H1 (cell line): Measurements from ENCODE around the gene NEGR1. TPM values are rescaled to one million over a fixed set of nuclear protein-coding genes. Genes with fewer than 3 reads are reported as not detected.

Experiments used
- CTCF ChIA-PET: fragments of 300-600 bp; sonication (Branson Sonifier 250); formaldehyde crosslinking; loops from one replicate; lab custom pipeline; 2021; ENCODE audit not compliant: partially characterized antibody; lab: Charles Lee
- POLR2A ChIA-PET: fragments of 300-600 bp; sonication (Branson Sonifier 250); formaldehyde crosslinking; loops from one replicate; lab custom pipeline; 2021; ENCODE audit warnings: inconsistent platforms; ENCODE audit not compliant: partially characterized antibody; lab: Charles Lee
- DNase-seq, 2 experiments: peaks; one replicate each; pipeline versions ENCODE4 v3.0.0 to v3.0.0-alpha.2; 2010 to 2022; ENCODE audit warnings: low spot score in 2 of 2, low read depth in 1 of 2, mixed read lengths in 1 of 2
- FAIRE-seq: peaks from 2 replicates; lab custom pipeline; 2011; peaks lifted over from hg19 to GRCh38; lab: Jason Lieb, UNC
- H2AFZ ChIP-seq: 2 replicates; pipeline ENCODE4 v1.8.1; 2012; ENCODE audit warnings: low read length, inconsistent platforms
- H2AK5ac ChIP-seq: 2 replicates; pipeline ENCODE4 v1.6.1; 2013; ENCODE audit warnings: low read depth, low read length
- H2BK120ac ChIP-seq: replicated peaks from 2 replicates; pipeline ENCODE3; 2013; ENCODE audit warnings: low read depth, low read length, inconsistent platforms
- H2BK12ac ChIP-seq: 2 replicates; pipeline ENCODE4 v1.6.1; 2013; ENCODE audit warnings: low read depth, low read length
- H2BK15ac ChIP-seq: 2 replicates; pipeline ENCODE4 v1.6.1; 2013; ENCODE audit warnings: low read length
- H2BK20ac ChIP-seq: 2 replicates; pipeline ENCODE4 v1.6.1; 2013; ENCODE audit warnings: low read length
- H2BK5ac ChIP-seq: 2 replicates; pipeline ENCODE4 v1.6.1; 2013; ENCODE audit warnings: low read depth, low read length
- H3K14ac ChIP-seq: 2 replicates; pipeline ENCODE4 v1.6.1; 2013; ENCODE audit warnings: inconsistent platforms; ENCODE audit not compliant: insufficient read length
- H3K18ac ChIP-seq: 2 replicates; pipeline ENCODE4 v1.6.1; 2013; ENCODE audit warnings: low read length; ENCODE audit errors: extremely low read depth
- H3K23ac ChIP-seq: 2 replicates; pipeline ENCODE4 v1.6.1; 2013; ENCODE audit warnings: inconsistent platforms; ENCODE audit not compliant: insufficient read length
- H3K23me2 ChIP-seq: 2 replicates; pipeline ENCODE4 v1.6.1; 2013; ENCODE audit warnings: low read depth, low read length
- H3K27ac ChIP-seq: 2 replicates; pipeline ENCODE4 v1.6.1; 2011; ENCODE audit warnings: low read depth, low read length, inconsistent platforms
- H3K27me3 ChIP-seq, 4 experiments: replicated peaks in 1 of 4; 1 replicate in 1 of 4; 2 replicates in 3 of 4; pipeline versions ENCODE4 v1.6.1 to v1.8.1; 2011 to 2013; ENCODE audit warnings: low read length in 3 of 4, mild to moderate bottlenecking in 3 of 4, inconsistent platforms in 2 of 4, mixed read lengths in 2 of 4, moderate library complexity in 1 of 4; ENCODE audit not compliant: control insufficient read depth in 3 of 4, insufficient read depth in 3 of 4; ENCODE audit errors: extremely low read depth in 1 of 4
- H3K36me3 ChIP-seq, 4 experiments: 2 replicates each; pipeline versions ENCODE4 v1.6.1 to v1.8.1; 2011 to 2013; ENCODE audit warnings: mild to moderate bottlenecking in 4 of 4, low read length in 3 of 4, moderate library complexity in 2 of 4, control low read depth in 1 of 4, inconsistent platforms in 1 of 4; ENCODE audit not compliant: insufficient read depth in 4 of 4, control insufficient read depth in 2 of 4
- H3K4ac ChIP-seq: replicated peaks from 2 replicates; pipeline ENCODE3; 2013; ENCODE audit warnings: low read length, low read depth, mixed read lengths, inconsistent platforms; ENCODE audit not compliant: insufficient read length
- H3K4me1 ChIP-seq, 4 experiments: replicated peaks in 1 of 4; 1 replicate in 1 of 4; 2 replicates in 3 of 4; pipeline versions ENCODE4 v1.6.1 to v1.8.1; 2011 to 2013; ENCODE audit warnings: low read length in 3 of 4, inconsistent platforms in 2 of 4, mixed read lengths in 1 of 4; ENCODE audit not compliant: insufficient read depth in 4 of 4, control insufficient read depth in 3 of 4
- H3K4me2 ChIP-seq, 2 experiments: 2 replicates each; pipeline versions ENCODE4 v1.6.1 to v1.8.1; 2011 to 2013; ENCODE audit warnings: low read depth in 2 of 2, low read length in 2 of 2, control low read depth in 1 of 2, inconsistent platforms in 1 of 2, mild to moderate bottlenecking in 1 of 2; ENCODE audit not compliant: insufficient read depth in 1 of 2
- H3K4me3 ChIP-seq, 4 experiments: fragments of 200-600, 300-600 bp in 1 of 4; sonication (generic), shearing (Covaris generic), sonication (Bioruptor Twin) in 1 of 4; 2 replicates each; pipeline versions ENCODE4 v1.5.1 to v1.8.1; 2011 to 2016; ENCODE audit warnings: low read length in 4 of 4, low read depth in 3 of 4, control low read depth in 2 of 4, inconsistent platforms in 2 of 4, mild to moderate bottlenecking in 2 of 4, mixed read lengths in 1 of 4, moderate library complexity in 1 of 4; ENCODE audit not compliant: insufficient read depth in 2 of 4; ENCODE audit errors: extremely low read depth in 1 of 4
- H3K56ac ChIP-seq: replicated peaks from 2 replicates; pipeline ENCODE3; 2013; ENCODE audit warnings: low read depth, mild to moderate bottlenecking, mixed read lengths, low read length, inconsistent platforms; ENCODE audit not compliant: insufficient read length
- H3K79me1 ChIP-seq: 2 replicates; pipeline ENCODE4 v1.6.1; 2013; ENCODE audit warnings: low read depth, low read length, control low read depth
- H3K79me2 ChIP-seq, 2 experiments: 2 replicates each; pipeline versions ENCODE4 v1.6.1 to v1.8.1; 2012 to 2013; ENCODE audit warnings: low read length in 2 of 2, mild to moderate bottlenecking in 2 of 2, inconsistent platforms in 1 of 2; ENCODE audit not compliant: insufficient read depth in 2 of 2, control insufficient read depth in 1 of 2
- H3K9ac ChIP-seq, 4 experiments: replicated peaks in 1 of 4; 1 replicate in 1 of 4; 2 replicates in 3 of 4; pipeline versions ENCODE4 v1.6.1 to v1.8.1; 2011 to 2013; ENCODE audit warnings: low read depth in 3 of 4, low read length in 3 of 4, control low read depth in 2 of 4, mild to moderate bottlenecking in 2 of 4, moderate library complexity in 2 of 4, inconsistent platforms in 1 of 4; ENCODE audit errors: extremely low read depth in 1 of 4
- H3K9me3 ChIP-seq, 2 experiments: 2 replicates each; pipeline versions ENCODE4 v1.6.1 to v1.8.1; 2012 to 2013; ENCODE audit warnings: mild to moderate bottlenecking in 2 of 2, moderate library complexity in 2 of 2, control low read depth in 1 of 2, inconsistent platforms in 1 of 2, low read depth in 1 of 2, low read length in 1 of 2, mixed read lengths in 1 of 2; ENCODE audit not compliant: insufficient read depth in 2 of 2
- H4K20me1 ChIP-seq, 2 experiments: replicated peaks in 1 of 2; 2 replicates each; pipeline versions ENCODE3 to v1.8.1; 2011 to 2013; ENCODE audit warnings: inconsistent platforms in 2 of 2, low read length in 2 of 2, mild to moderate bottlenecking in 1 of 2; ENCODE audit not compliant: insufficient read depth in 2 of 2, control insufficient read depth in 1 of 2
- H4K5ac ChIP-seq: 2 replicates; pipeline ENCODE4 v1.6.1; 2013; ENCODE audit warnings: low read length, low read depth, mixed read lengths, inconsistent platforms; ENCODE audit not compliant: insufficient read length
- H4K8ac ChIP-seq: 2 replicates; pipeline ENCODE4 v1.8.0; 2013; ENCODE audit warnings: mild to moderate bottlenecking, moderate library complexity, low read length, inconsistent platforms; ENCODE audit not compliant: insufficient read depth; ENCODE audit errors: extremely low read depth
- H4K91ac ChIP-seq: replicated peaks from 2 replicates; pipeline ENCODE3; 2013; ENCODE audit warnings: low read length, mixed read lengths, inconsistent platforms; ENCODE audit not compliant: insufficient read length
- BCL11A ChIP-seq, 2 experiments: IDR thresholded peaks; one replicate each; pipeline ENCODE4 v1.6.1; 2011; ENCODE audit warnings: low read depth in 2 of 2, low read length in 2 of 2, mild to moderate bottlenecking in 2 of 2
- BRCA1 ChIP-seq: IDR thresholded peaks from 2 replicates; pipeline ENCODE4 v1.6.1; 2012; ENCODE audit warnings: low read depth, low read length, improper control_type of control experiment
- CREB1 ChIP-seq: IDR thresholded peaks from 2 replicates; pipeline ENCODE4 v1.6.1; 2012; ENCODE audit warnings: inconsistent platforms
- EP300 ChIP-seq, 2 experiments: IDR thresholded peaks; 1 replicate in 1 of 2; 2 replicates in 1 of 2; pipeline ENCODE4 v1.6.1; 2011 to 2012; ENCODE audit warnings: low read depth in 2 of 2, low read length in 2 of 2, mild to moderate bottlenecking in 2 of 2, borderline replicate concordance in 1 of 2, inconsistent platforms in 1 of 2, moderate library complexity in 1 of 2
- EZH2 ChIP-seq: fragments of 200-600 bp; sonication (generic); IDR thresholded peaks from 2 replicates; pipeline ENCODE4 v1.7.1; 2012; ENCODE audit warnings: low read depth, mild to moderate bottlenecking, moderate library complexity, low read length, inconsistent platforms; ENCODE audit not compliant: severe bottlenecking
- GABPA ChIP-seq: IDR thresholded peaks from 2 replicates; pipeline ENCODE4 v1.6.1; 2011; ENCODE audit warnings: mild to moderate bottlenecking, low read length, moderate library complexity, borderline replicate concordance; ENCODE audit not compliant: insufficient read depth
- HDAC6 ChIP-seq: IDR thresholded peaks from one replicate; pipeline ENCODE4 v1.7.1; 2012; ENCODE audit warnings: low read depth, mild to moderate bottlenecking, inconsistent platforms, low read length, moderate library complexity
- JUND ChIP-seq: IDR thresholded peaks from 2 replicates; pipeline ENCODE4 v1.6.1; 2011; ENCODE audit warnings: mild to moderate bottlenecking, improper control_type of control experiment, low read length
- RXRA ChIP-seq: IDR thresholded peaks from 2 replicates; pipeline ENCODE4 v1.6.1; 2011; ENCODE audit warnings: low read depth, mild to moderate bottlenecking, low read length, moderate library complexity; ENCODE audit not compliant: insufficient read depth
- SAP30 ChIP-seq: fragments of 300-600 bp; sonication (generic); IDR thresholded peaks from 2 replicates; pipeline ENCODE4 v1.7.1; 2012; ENCODE audit warnings: low read length, moderate library complexity, mild to moderate bottlenecking, inconsistent platforms; ENCODE audit not compliant: insufficient read depth, insufficient replicate concordance
- SP1 ChIP-seq: IDR thresholded peaks from 2 replicates; pipeline ENCODE4 v1.6.1; 2011; ENCODE audit warnings: low read depth, low read length
- SP4 ChIP-seq: IDR thresholded peaks from 2 replicates; pipeline ENCODE4 v1.6.1; 2012; ENCODE audit warnings: low read length, inconsistent platforms
- SRF ChIP-seq: IDR thresholded peaks from 2 replicates; pipeline ENCODE4 v1.6.1; 2011; ENCODE audit warnings: mild to moderate bottlenecking, low read depth, low read length, moderate library complexity
- TAF1 ChIP-seq: IDR thresholded peaks from 2 replicates; pipeline ENCODE4 v1.6.1; 2011; ENCODE audit warnings: mild to moderate bottlenecking, low read depth, low read length
- TCF12 ChIP-seq: IDR thresholded peaks from 2 replicates; pipeline ENCODE4 v1.6.1; 2011; ENCODE audit warnings: low read depth, mild to moderate bottlenecking, low read length
- WGBS, 2 experiments: shearing (Covaris generic) in 1 of 2; methylation state at CpG; one replicate each; pipeline versions ENCODE4 v1.1.6 to v1.1.7; 2013 to 2015; ENCODE audit warnings: low lambda C conversion rate in 2 of 2, mixed read lengths in 2 of 2, inconsistent platforms in 1 of 2, low coverage in 1 of 2, missing lambda C conversion rate in 1 of 2; ENCODE audit not compliant: insufficient replicate concordance in 2 of 2, insufficient coverage in 1 of 2, insufficient read length in 1 of 2; ENCODE audit errors: extremely low coverage in 1 of 2, missing lambda C conversion rate in 1 of 2; 5-methylcytosine and 5-hydroxymethylcytosine counted together
- polyA plus RNA-seq, 7 experiments: library from polyadenylated mRNA; depleted of rRNA in 3 of 7; stranded (reverse) in 5 of 7; unstranded in 2 of 7; fragments of >200 nt in 5 of 7; fragments of 200-250 nt in 2 of 7; gene quantifications; 1 replicate in 5 of 7; 2 replicates in 1 of 7; 4 replicates in 1 of 7; pipeline versions ENCODE4 v1.2.1 to v1.2.3, GENCODE V29; 2011 to 2013; ENCODE audit warnings: missing spikeins in 2 of 7, mixed read lengths in 2 of 7
- total RNA-seq: library from RNA; stranded (reverse); fragmentation: NEBNext Ultra II Directional; extraction: Animal tissue kit (Norgen Biotek cat#: 25700); gene quantifications from 2 replicates; pipeline ENCODE4 v1.2.1, GENCODE V29; 2021

Gene NEGR1
- total and polyA plus RNA-seq, 2 of the 8 experiments (the other 6 are each of a cell fraction or from before 2014, with no cell fraction given), result 0.71 to 1.3 TPM

GRCh38 chr1:71461416-71461815 is 820.9 kb downstream of the NEGR1 start:
- H4K5ac ChIP-seq, result no peak overlapping the region
- FAIRE-seq (no peak), DNase-seq (no peak)
- H2BK120ac ChIP-seq, result no peak overlapping the region
- H3K23me2 ChIP-seq, result no peaks in the 10 kb centered on the region
- no peak overlapping the region for H3K14ac ChIP-seq
- H3K4ac ChIP-seq, result no peak overlapping the region
- H3K4me2 ChIP-seq, result peak overlapping the region in 1 of 2 experiments; percentile 19; a peak in 1 of 4 replicates
- no peak overlapping the region for H2BK5ac ChIP-seq
- no peak overlapping the region for H3K56ac ChIP-seq
- peaks cover 0 to 12% (median 6%) of the 10 kb centered on the region in 4 experiments; a peak in 4 of 7 replicates for H3K4me1 ChIP-seq
- H3K4me3 ChIP-seq, result no peak overlapping the region
- WGBS, 2 experiments, result 93% methylated on average over 2 of the region's 2 CpGs; no CpG with 5 or more reads in 1 of the 2 experiments
- H4K8ac ChIP-seq, result no peak overlapping the region
- H3K27me3 ChIP-seq, result peaks cover 0 to 2% (median under 1%) of the 10 kb centered on the region in 4 experiments; a peak in 2 of 7 replicates
- no peak overlapping the region for H3K23ac ChIP-seq
- H3K36me3 ChIP-seq, result no peaks in the 10 kb centered on the region
- no peak overlapping the region for H4K91ac ChIP-seq
- no peaks in the 10 kb centered on the region for H3K79me2 ChIP-seq
- H2AFZ ChIP-seq, result no peak overlapping the region
- ChIA-PET POLR2A (no interaction called here), CTCF (interaction anchor here (0.6 to 1.3 kb wide), 3 partner anchors 8 to 146 kb away, joined by 3 to 4 read pairs (median 3); no protein-coding TSS in a partner anchor)
- no peak overlapping the region for H2BK20ac ChIP-seq
- H3K9me3 ChIP-seq, result no peaks in the 10 kb centered on the region
- H3K18ac ChIP-seq, result no peak overlapping the region
- H2AK5ac ChIP-seq, result no peak overlapping the region
- H3K79me1 ChIP-seq, result no peaks in the 10 kb centered on the region
- H4K20me1 ChIP-seq, result peaks cover 0 to 2% of the 10 kb centered on the region in 2 experiments
- no peak overlapping the region for H3K9ac ChIP-seq
- no peak overlapping the region for H3K27ac ChIP-seq
- no peak overlapping the region for H2BK12ac ChIP-seq
- H2BK15ac ChIP-seq, result no peak overlapping the region
- TF ChIP-seq SP4 (no peak), SAP30 (no peak), BRCA1 (no peak), EZH2 (no peak), GABPA (no peak), RXRA (no peak), SP1 (no peak), TCF12 (no peak), SRF (no peak), EP300 (IDR thresholded peaks at IDR 0.05; ENCODE audit: borderline replicate concordance in 1 of 2, low read depth in 2 of 2, low read length in 2 of 2) (no peak), CREB1 (no peak), JUND (no peak), BCL11A (IDR thresholded peaks at IDR 0.05; ENCODE audit: low read depth in 2 of 2, low read length in 2 of 2) (no peak), TAF1 (no peak), HDAC6 (no peak)
